ENCODE results near the gene PLD5. TPM values are rescaled to one million over a fixed set of nuclear protein-coding genes. Genes with fewer than 3 reads are reported as not detected.

Gene PLD5
- polyA plus RNA-seq (2013) = 19.7 TPM in 2 replicates

GRCh38 chr1:242524571-242525359 lies at the start of gene PLD5:
Gene PLD5 (minus strand): TSS chr1:242524697.
- Histone ChIP-seq H3K36me3 (ENCODE audit: control insufficient read depth in 1 of 2, insufficient read depth in 2 of 2, low read length in 2 of 2) (peaks cover 0 to 2% of the 10 kb centered on the region in 2 experiments), H3K9me3 (ENCODE audit: insufficient read depth, low read depth, low read length) (peaks cover 2% of the 10 kb centered on the region), H2AFZ (ENCODE audit: insufficient read depth, low read length, poor library complexity) (peak within 1 kb of the TSS; percentile 95), H3K27me3 (ENCODE audit: insufficient read depth, low read length) (peaks cover 5% of the 10 kb centered on the region), H4K8ac (ENCODE audit: low read depth, low read length) (peak within 1 kb of the TSS; percentile 68), H3K4me2 (ENCODE audit: low read length) (peak within 1 kb of the TSS; percentile 82), H4K91ac (ENCODE audit: low read depth, low read length) (peak within 1 kb of the TSS; percentile 88), H3K27ac (ENCODE audit: low read depth, low read length) (peak within 1 kb of the TSS; percentile 24), H3K18ac (ENCODE audit: low read length) (peak within 1 kb of the TSS; percentile 85), H2BK5ac (ENCODE audit: low read depth, low read length, poor library complexity) (peak within 1 kb of the TSS; percentile 52), H2BK12ac (ENCODE audit: low read length) (peak within 1 kb of the TSS; percentile 79), H3K23ac (ENCODE audit: low read length) (no peak within 1 kb of the TSS), H3K4ac (ENCODE audit: low read depth, low read length) (peak within 1 kb of the TSS; percentile 50), H3K14ac (ENCODE audit: low read length) (peak within 1 kb of the TSS; percentile 89), H3K9ac (ENCODE audit: low read length) (peak within 1 kb of the TSS; percentile 78), H3K4me1 (ENCODE audit: control insufficient read depth in 1 of 2, insufficient read depth in 2 of 2, low read length in 2 of 2) (peaks cover 10 to 11% of the 10 kb centered on the region in 2 experiments), H3K4me3 (ENCODE audit: low read depth, low read length) (peak within 1 kb of the TSS; percentile 85), H4K12ac (ENCODE audit: low read depth, low read length) (peak within 1 kb of the TSS; percentile 71), H3K79me1 (ENCODE audit: low read length) (peaks cover 12% of the 10 kb centered on the region), H3K79me2 (ENCODE audit: control insufficient read depth, insufficient read depth, low read length, poor library complexity) (peaks cover 12% of the 10 kb centered on the region), H2AK5ac (ENCODE audit: low read length) (no peak within 1 kb of the TSS), H2BK120ac (ENCODE audit: insufficient read depth, low read length, poor library complexity) (peak within 1 kb of the TSS; percentile 89)
- DNase-seq = peak in 1 of 2 donors; percentile 45
- no CpG with 5 or more reads among the region's 77 CpGs for WGBS (ENCODE audit: extremely low coverage, insufficient coverage, insufficient read length)

- no peaks in the 10 kb centered on the region for H3K9me3 ChIP-seq (ENCODE audit: insufficient read depth, low read depth, low read length)
- no peaks in the 10 kb centered on the region for H3K27me3 ChIP-seq (ENCODE audit: insufficient read depth, low read length)
- no peak overlapping the region for H3K4me2 ChIP-seq (ENCODE audit: low read length)
- no CpG with 5 or more reads among the region's 1 CpG for WGBS (ENCODE audit: extremely low coverage, insufficient coverage, insufficient read length)
- no peak overlapping the region for H2BK5ac ChIP-seq (ENCODE audit: low read depth, low read length, poor library complexity)
- no peaks in the 10 kb centered on the region for H3K79me1 ChIP-seq (ENCODE audit: low read length)
- H3K18ac ChIP-seq (ENCODE audit: low read length) = no peak overlapping the region
- H3K36me3 ChIP-seq (ENCODE audit: control insufficient read depth in 1 of 2, insufficient read depth in 2 of 2, low read length in 2 of 2) = no peaks in the 10 kb centered on the region
- no peak overlapping the region for H2BK120ac ChIP-seq (ENCODE audit: insufficient read depth, low read length, poor library complexity)
- H4K8ac ChIP-seq (ENCODE audit: low read depth, low read length) = no peak overlapping the region
- no peak overlapping the region for H3K9ac ChIP-seq (ENCODE audit: low read length)
- H3K23ac ChIP-seq (ENCODE audit: low read length) = no peak overlapping the region
- no peak overlapping the region for H4K12ac ChIP-seq (ENCODE audit: low read depth, low read length)
- no peak for DNase-seq
- no peak overlapping the region for H2AK5ac ChIP-seq (ENCODE audit: low read length)
- no peak overlapping the region for H2BK12ac ChIP-seq (ENCODE audit: low read length)
- H3K14ac ChIP-seq (ENCODE audit: low read length) = no peak overlapping the region
- no peaks in the 10 kb centered on the region for H3K79me2 ChIP-seq (ENCODE audit: control insufficient read depth, insufficient read depth, low read length, poor library complexity)
- no peak overlapping the region for H3K4me3 ChIP-seq (ENCODE audit: low read depth, low read length)
- peaks cover 0 to 3% of the 10 kb centered on the region in 2 experiments for H3K4me1 ChIP-seq (ENCODE audit: control insufficient read depth in 1 of 2, insufficient read depth in 2 of 2, low read length in 2 of 2)
- no peak overlapping the region for H4K91ac ChIP-seq (ENCODE audit: low read depth, low read length)
- H3K4ac ChIP-seq (ENCODE audit: low read depth, low read length) = no peak overlapping the region
- H2AFZ ChIP-seq (ENCODE audit: insufficient read depth, low read length, poor library complexity) = no peak overlapping the region
- H3K27ac ChIP-seq (ENCODE audit: low read depth, low read length) = no peak overlapping the region
These were observed 45.4 kb upstream of the PLD5 start for GRCh38 chr1:242569867-242570266.

GRCh38 chr1:242568666-242569065 lies 44.2 kb upstream of the PLD5 start:
- no peak overlapping the region for H3K27ac ChIP-seq (ENCODE audit: low read depth, low read length)
- H4K12ac ChIP-seq (ENCODE audit: low read depth, low read length) = no peak overlapping the region
- DNase-seq = no peak
- H3K36me3 ChIP-seq (ENCODE audit: control insufficient read depth in 1 of 2, insufficient read depth in 2 of 2, low read length in 2 of 2) = no peaks in the 10 kb centered on the region
- H3K9me3 ChIP-seq (ENCODE audit: insufficient read depth, low read depth, low read length) = no peaks in the 10 kb centered on the region
- no peak overlapping the region for H4K8ac ChIP-seq (ENCODE audit: low read depth, low read length)
- H2AK5ac ChIP-seq (ENCODE audit: low read length) = no peak overlapping the region
- no peak overlapping the region for H2BK12ac ChIP-seq (ENCODE audit: low read length)
- H2BK120ac ChIP-seq (ENCODE audit: insufficient read depth, low read length, poor library complexity) = no peak overlapping the region
- no peak overlapping the region for H3K18ac ChIP-seq (ENCODE audit: low read length)
- H3K4ac ChIP-seq (ENCODE audit: low read depth, low read length) = no peak overlapping the region
- no peak overlapping the region for H3K4me3 ChIP-seq (ENCODE audit: low read depth, low read length)
- no CpG with 5 or more reads among the region's 9 CpGs for WGBS (ENCODE audit: extremely low coverage, insufficient coverage, insufficient read length)
- no peak overlapping the region for H2AFZ ChIP-seq (ENCODE audit: insufficient read depth, low read length, poor library complexity)
- H3K4me2 ChIP-seq (ENCODE audit: low read length) = no peak overlapping the region
- H3K79me2 ChIP-seq (ENCODE audit: control insufficient read depth, insufficient read depth, low read length, poor library complexity) = no peaks in the 10 kb centered on the region
- no peak overlapping the region for H3K14ac ChIP-seq (ENCODE audit: low read length)
- H3K27me3 ChIP-seq (ENCODE audit: insufficient read depth, low read length) = no peaks in the 10 kb centered on the region
- H3K79me1 ChIP-seq (ENCODE audit: low read length) = no peaks in the 10 kb centered on the region
- H3K23ac ChIP-seq (ENCODE audit: low read length) = no peak overlapping the region
- peaks cover 0 to 3% of the 10 kb centered on the region in 2 experiments for H3K4me1 ChIP-seq (ENCODE audit: control insufficient read depth in 1 of 2, insufficient read depth in 2 of 2, low read length in 2 of 2)
- no peak overlapping the region for H2BK5ac ChIP-seq (ENCODE audit: low read depth, low read length, poor library complexity)
- H4K91ac ChIP-seq (ENCODE audit: low read depth, low read length) = no peak overlapping the region
- H3K9ac ChIP-seq (ENCODE audit: low read length) = no peak overlapping the region

GRCh38 chr1:242567596-242567995 lies 43.1 kb upstream of the PLD5 start:
- H3K79me1 ChIP-seq (ENCODE audit: low read length) = no peaks in the 10 kb centered on the region

More at GRCh38 chr1:242567596-242567995, 43.1 kb upstream of the PLD5 start:
- no peaks in the 10 kb centered on the region for H3K9me3 ChIP-seq (ENCODE audit: insufficient read depth, low read depth, low read length)
- H2AFZ ChIP-seq (ENCODE audit: insufficient read depth, low read length, poor library complexity) = no peak overlapping the region
- no peak overlapping the region for H2AK5ac ChIP-seq (ENCODE audit: low read length)
- no peak overlapping the region for H3K4ac ChIP-seq (ENCODE audit: low read depth, low read length)
- H3K27ac ChIP-seq (ENCODE audit: low read depth, low read length) = no peak overlapping the region
- H3K79me2 ChIP-seq (ENCODE audit: control insufficient read depth, insufficient read depth, low read length, poor library complexity) = no peaks in the 10 kb centered on the region
- H3K4me3 ChIP-seq (ENCODE audit: low read depth, low read length) = no peak overlapping the region
- H3K27me3 ChIP-seq (ENCODE audit: insufficient read depth, low read length) = no peaks in the 10 kb centered on the region
- no peak overlapping the region for H2BK5ac ChIP-seq (ENCODE audit: low read depth, low read length, poor library complexity)
- H2BK12ac ChIP-seq (ENCODE audit: low read length) = no peak overlapping the region
- peaks cover 0 to 3% of the 10 kb centered on the region in 2 experiments for H3K4me1 ChIP-seq (ENCODE audit: control insufficient read depth in 1 of 2, insufficient read depth in 2 of 2, low read length in 2 of 2)
- H2BK120ac ChIP-seq (ENCODE audit: insufficient read depth, low read length, poor library complexity) = no peak overlapping the region
- no peak overlapping the region for H4K8ac ChIP-seq (ENCODE audit: low read depth, low read length)
- no peak for DNase-seq
- no peak overlapping the region for H3K14ac ChIP-seq (ENCODE audit: low read length)
- H4K91ac ChIP-seq (ENCODE audit: low read depth, low read length) = no peak overlapping the region
- no peak overlapping the region for H3K9ac ChIP-seq (ENCODE audit: low read length)
- no CpG with 5 or more reads among the region's 3 CpGs for WGBS (ENCODE audit: extremely low coverage, insufficient coverage, insufficient read length)
- H3K18ac ChIP-seq (ENCODE audit: low read length) = no peak overlapping the region
- H3K36me3 ChIP-seq (ENCODE audit: control insufficient read depth in 1 of 2, insufficient read depth in 2 of 2, low read length in 2 of 2) = no peaks in the 10 kb centered on the region
- no peak overlapping the region for H3K23ac ChIP-seq (ENCODE audit: low read length)
- H3K4me2 ChIP-seq (ENCODE audit: low read length) = no peak overlapping the region
- H4K12ac ChIP-seq (ENCODE audit: low read depth, low read length) = no peak overlapping the region
